Fibroblast of pulmonary artery (primary cell): ENCODE results near the gene ZC3H12A.

Experiments used
- DNase-seq: peaks from one replicate; pipeline ENCODE4 v3.0.0-alpha.2; 2010; ENCODE audit warnings: low read depth
- H3K4me3 ChIP-seq: replicated peaks from 2 replicates; pipeline ENCODE4 v1.5.1; 2011; ENCODE audit warnings: low read depth, mild to moderate bottlenecking, control low read depth, low read length, moderate library complexity
- CTCF ChIP-seq: IDR thresholded peaks from 2 replicates; pipeline ENCODE4 v1.5.1; 2011; ENCODE audit warnings: mild to moderate bottlenecking, control low read depth, low read length, inconsistent platforms; ENCODE audit errors: missing control alignments

ZC3H12A gene

GRCh38 chr1:37473431-37474045, 842 bp upstream of the ZC3H12A start:
- DNase-seq, result no peak
- TF ChIP-seq CTCF, result no peak
- peak overlapping the region; percentile 80 for H3K4me3 ChIP-seq

GRCh38 chr1:37474697-37475379, 458 bp downstream of the ZC3H12A start:
- TF ChIP-seq CTCF, result no peak
- H3K4me3 ChIP-seq, result peak overlapping the region; percentile 80
- DNase-seq, result no peak

GRCh38 chr1:37475380-37476086, 1.2 kb downstream of the ZC3H12A start:
- no peak for DNase-seq
- no peak for TF ChIP-seq CTCF
- H3K4me3 ChIP-seq, result peak overlapping the region; percentile 80

GRCh38 chr1:37476087-37476452, 1.7 kb downstream of the ZC3H12A start:
- no peak for DNase-seq
- TF ChIP-seq CTCF, result no peak
- H3K4me3 ChIP-seq, result peak overlapping the region; percentile 80

GRCh38 chr1:37476460-37477197, 2.2 kb downstream of the ZC3H12A start:
- DNase-seq, result peak; percentile 88

More at GRCh38 chr1:37476460-37477197, 2.2 kb downstream of the ZC3H12A start:
- H3K4me3 ChIP-seq, result peak overlapping the region; percentile 80
- no peak for TF ChIP-seq CTCF
